Stimulated activated CD4-positive, alpha-beta T cell treated with anti-CD3 and anti-CD28 coated beads, Interleukin-2, amount 100 ng/mL, for 4 hours (primary cell): ENCODE measurements around the gene CFAP157.

Experiments used
- DNase-seq: peaks from one replicate; pipeline ENCODE4 v3.0.0-alpha.2; 2020; ENCODE audit warnings: low read depth

Gene CFAP157

GRCh38 chr9:127706836-127707241 lies at the start of gene CFAP157:
CFAP157 (plus strand) TSS chr9:127706988; CDS start chr9:127707032, 44 bp downstream.
- no peak for DNase-seq

- no peak for DNase-seq
Observed at GRCh38 chr9:127658428-127658827, 48.4 kb upstream of the CFAP157 start.

GRCh38 chr9:127660886-127661741 lies 45.7 kb upstream of the CFAP157 start:
- DNase-seq, result no peak

GRCh38 chr9:127662617-127663016 lies 44.2 kb upstream of the CFAP157 start:
- no peak for DNase-seq

- DNase-seq, result no peak
Observed at GRCh38 chr9:127664324-127664677, 42.5 kb upstream of the CFAP157 start.

GRCh38 chr9:127664678-127665507 lies 41.9 kb upstream of the CFAP157 start:
- DNase-seq, result no peak

GRCh38 chr9:127667127-127667844 lies 39.5 kb upstream of the CFAP157 start:
- DNase-seq, result no peak

- DNase-seq, result no peak
Observed at GRCh38 chr9:127667906-127668305, 38.9 kb upstream of the CFAP157 start.

- no peak for DNase-seq
Observed at GRCh38 chr9:127673234-127673633, 33.6 kb upstream of the CFAP157 start.

- no peak for DNase-seq
Observed at GRCh38 chr9:127676638-127677037, 30.1 kb upstream of the CFAP157 start.

- DNase-seq, result no peak
Observed at GRCh38 chr9:127679506-127679905, 27.3 kb upstream of the CFAP157 start.

GRCh38 chr9:127680226-127680625 lies 26.6 kb upstream of the CFAP157 start:
- DNase-seq, result no peak

GRCh38 chr9:127680846-127681245 lies 25.9 kb upstream of the CFAP157 start:
- no peak for DNase-seq

- DNase-seq, result no peak
Observed at GRCh38 chr9:127682351-127683136, 24.2 kb upstream of the CFAP157 start.

- no peak for DNase-seq
Observed at GRCh38 chr9:127683723-127684122, 23.1 kb upstream of the CFAP157 start.

- DNase-seq, result no peak
Observed at GRCh38 chr9:127684576-127684975, 22.2 kb upstream of the CFAP157 start.

- DNase-seq, result no peak
Observed at GRCh38 chr9:127686461-127687393, 20.1 kb upstream of the CFAP157 start.

- DNase-seq, result no peak
Observed at GRCh38 chr9:127689329-127690000, 17.3 kb upstream of the CFAP157 start.

GRCh38 chr9:127690735-127691134 lies 16.1 kb upstream of the CFAP157 start:
- no peak for DNase-seq

GRCh38 chr9:127692071-127692470 lies 14.7 kb upstream of the CFAP157 start:
- DNase-seq, result no peak
